Activated T-cell treated with anti-CD3 and anti-CD28 coated beads for 4 hours (primary cell): Measurements from ENCODE around the gene NFRKB.

ENCODE experiments used
- DNase-seq: peaks from one replicate; pipeline ENCODE4 v3.0.0-alpha.2; 2020

Gene NFRKB

DNA sequence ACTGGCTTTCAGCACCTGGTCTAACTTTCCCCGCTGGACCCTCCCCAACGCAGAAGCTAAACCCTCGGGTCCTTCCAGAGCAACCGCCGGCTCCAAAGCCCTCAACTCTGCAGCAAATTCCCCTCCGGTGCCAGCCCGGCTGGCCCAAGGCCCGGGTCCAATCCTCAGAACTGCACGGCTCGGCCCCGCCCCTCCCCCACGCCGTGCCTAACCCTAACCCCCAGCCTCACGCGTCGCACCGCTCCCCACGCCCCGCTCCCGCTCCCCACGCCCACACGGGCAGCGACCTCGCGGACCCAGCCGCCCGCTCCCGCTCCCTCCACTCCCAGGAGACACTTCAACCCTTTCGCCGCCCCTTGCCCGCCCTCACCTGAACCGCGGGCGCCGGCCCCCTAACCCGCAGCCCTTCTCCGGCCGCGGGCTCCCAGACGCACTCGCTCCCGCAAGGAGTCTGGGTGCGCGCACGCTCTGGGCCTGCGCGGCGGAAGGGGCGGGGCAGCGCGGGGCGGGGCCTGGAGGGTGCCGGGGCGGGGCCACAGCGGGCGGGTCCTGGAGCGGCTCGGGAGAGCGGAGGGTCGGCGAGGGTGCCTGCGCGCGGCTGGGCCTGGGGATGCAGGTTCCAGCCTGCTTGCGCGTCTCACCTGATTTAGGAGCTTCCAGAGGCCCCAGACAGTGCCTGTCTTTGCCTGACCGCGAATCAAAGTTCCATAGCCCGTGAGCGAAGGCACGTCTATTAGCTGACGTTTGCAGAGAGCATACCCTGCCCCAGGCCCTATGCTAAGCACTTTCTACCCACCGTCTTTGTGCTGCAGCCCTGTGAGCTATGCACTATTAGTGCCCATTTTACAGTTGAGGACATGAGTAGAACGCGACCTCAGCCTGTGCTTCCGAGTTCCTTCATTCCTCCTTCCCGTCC lies at the start of gene NFRKB:
TSS of gene NFRKB (minus strand) at position 453 of the 916 bp plus-strand sequence. CDS start 2,729 bp downstream, outside the sequence.
- DNase-seq = peak; percentile 86

GRCh38 chr11:129944696-129945095 lies 49.3 kb upstream of the NFRKB start:
- DNase-seq = no peak

- no peak for DNase-seq
Observed at GRCh38 chr11:129943036-129943435, 47.7 kb upstream of the NFRKB start.

- DNase-seq = no peak
Observed at GRCh38 chr11:129939510-129939909, 44.1 kb upstream of the NFRKB start.

- no peak for DNase-seq
Observed at GRCh38 chr11:129938764-129939163, 43.4 kb upstream of the NFRKB start.

GRCh38 chr11:129937592-129938238 lies 42.3 kb upstream of the NFRKB start:
- DNase-seq = no peak

GRCh38 chr11:129935723-129936122 lies 40.3 kb upstream of the NFRKB start:
- no peak for DNase-seq

DNA sequence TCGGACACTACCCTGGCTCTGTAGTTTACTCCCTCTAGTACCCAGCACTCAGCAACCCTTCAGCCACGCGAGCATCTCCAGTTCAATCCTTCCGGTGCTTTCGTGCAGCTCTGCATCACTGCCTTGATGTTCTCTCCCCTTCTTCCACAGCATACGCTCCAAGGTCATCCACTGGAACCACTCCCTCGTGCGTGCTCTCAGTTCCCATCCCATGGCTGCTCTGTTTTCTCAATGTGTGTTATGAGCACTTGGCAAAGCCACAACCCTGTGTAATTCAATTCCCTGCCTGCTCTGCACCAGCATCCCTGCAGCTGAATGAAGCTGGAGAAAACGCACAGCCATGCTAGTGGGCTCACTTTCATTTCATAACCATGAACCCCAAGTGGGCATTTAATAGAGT lies 38.5 kb upstream of the NFRKB start:
- no peak for DNase-seq

- no peak for DNase-seq
Observed at GRCh38 chr11:129933262-129933661, 37.9 kb upstream of the NFRKB start.

- DNase-seq = no peak
Observed at GRCh38 chr11:129932381-129933067, 37.1 kb upstream of the NFRKB start.

DNA sequence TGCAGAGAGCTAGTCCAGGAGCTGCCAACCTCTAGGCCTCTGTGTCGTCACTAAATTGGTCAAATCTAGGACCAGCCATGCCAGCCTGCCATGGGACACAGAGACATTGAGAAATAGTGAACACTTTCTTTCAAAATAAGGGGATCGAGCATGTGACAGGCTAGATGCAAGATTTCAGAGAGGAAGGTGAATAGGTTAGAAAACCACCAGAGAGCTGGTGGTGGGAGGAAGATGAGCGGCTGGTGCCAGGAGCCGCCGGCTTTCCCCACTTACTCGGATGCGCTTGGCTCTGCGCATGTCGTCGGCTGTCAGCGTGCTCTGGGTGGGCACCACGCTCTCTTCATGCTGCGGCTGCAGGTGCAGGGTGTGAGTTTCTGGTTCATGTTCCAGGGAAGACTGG lies 35.4 kb upstream of the NFRKB start:
- DNase-seq = no peak

GRCh38 chr11:129930296-129930695 lies 34.9 kb upstream of the NFRKB start:
- no peak for DNase-seq

GRCh38 chr11:129929721-129930120 lies 34.3 kb upstream of the NFRKB start:
- DNase-seq = no peak

DNA sequence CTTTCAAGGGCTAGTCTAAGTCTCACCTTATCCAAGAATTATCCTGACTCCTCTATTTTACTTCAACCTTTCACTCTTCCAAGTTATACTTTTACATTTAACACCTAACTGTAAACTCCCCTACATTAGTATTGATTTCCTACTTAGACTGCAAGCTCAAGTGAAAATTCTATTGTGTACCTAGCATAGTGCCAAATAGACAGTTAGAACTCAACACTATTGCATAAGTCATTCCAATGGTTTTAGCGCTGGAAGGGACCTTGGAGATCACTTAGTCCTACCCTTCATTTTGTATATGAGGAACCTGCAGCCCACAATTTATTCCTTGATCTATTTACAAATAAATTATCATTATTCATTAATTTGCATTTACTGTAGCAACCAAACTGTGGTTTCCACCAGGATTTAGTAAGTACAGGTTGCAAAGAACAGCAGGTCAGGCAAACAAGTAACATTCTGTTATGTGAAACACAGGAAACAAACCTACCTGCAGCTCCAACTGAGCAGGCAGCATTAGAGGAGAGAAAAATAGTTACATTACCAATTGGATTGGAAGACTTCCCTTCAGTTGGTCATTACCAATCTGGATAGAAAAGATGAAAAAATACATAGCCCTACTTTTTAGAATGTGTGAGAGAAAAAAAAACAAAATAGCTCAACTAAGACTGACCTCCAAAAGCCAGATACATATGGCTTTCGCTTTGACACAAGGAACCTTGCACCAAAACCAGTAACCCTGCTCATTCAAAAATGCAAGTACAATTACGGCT lies 33.7 kb upstream of the NFRKB start:
- DNase-seq = no peak

DNA sequence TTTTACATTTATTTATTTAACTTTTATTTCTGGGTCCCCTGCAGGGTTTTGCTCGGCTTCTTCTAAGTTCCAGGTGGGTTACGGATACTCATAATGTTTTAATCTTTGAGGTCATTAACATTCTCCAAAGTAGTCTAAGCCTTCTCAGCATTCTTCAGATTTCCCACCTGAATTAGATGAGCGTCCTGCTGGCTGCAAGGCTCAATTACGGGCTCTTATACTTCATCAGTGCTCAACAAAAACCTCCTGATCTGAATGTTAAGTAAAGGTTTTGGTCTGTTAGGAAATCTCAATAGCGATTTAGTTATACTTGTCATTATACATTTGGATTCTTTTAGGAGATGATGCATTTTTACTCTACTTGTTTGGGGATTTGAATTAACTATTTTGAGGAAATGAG lies 27.3 kb upstream of the NFRKB start:
- DNase-seq = no peak

DNA sequence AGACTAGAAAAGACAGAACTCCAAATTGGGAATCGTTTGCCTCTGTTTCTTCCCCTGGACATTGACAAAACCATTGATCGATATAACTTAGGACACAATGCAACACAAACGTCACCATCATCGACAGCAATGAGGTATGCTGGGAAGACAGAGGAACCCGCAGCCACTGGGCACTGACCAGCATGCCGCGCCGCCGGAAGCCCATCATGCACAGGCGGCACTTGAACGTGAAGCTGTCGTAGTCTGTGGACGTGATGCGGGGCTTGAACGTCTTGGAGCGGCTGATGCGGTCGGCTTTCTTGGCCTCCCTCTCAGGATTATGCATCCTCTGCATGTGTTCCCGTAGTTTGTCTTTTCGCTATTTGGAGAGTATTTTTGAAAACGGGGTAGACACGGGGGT lies 23.0 kb upstream of the NFRKB start:
- no peak for DNase-seq

DNA sequence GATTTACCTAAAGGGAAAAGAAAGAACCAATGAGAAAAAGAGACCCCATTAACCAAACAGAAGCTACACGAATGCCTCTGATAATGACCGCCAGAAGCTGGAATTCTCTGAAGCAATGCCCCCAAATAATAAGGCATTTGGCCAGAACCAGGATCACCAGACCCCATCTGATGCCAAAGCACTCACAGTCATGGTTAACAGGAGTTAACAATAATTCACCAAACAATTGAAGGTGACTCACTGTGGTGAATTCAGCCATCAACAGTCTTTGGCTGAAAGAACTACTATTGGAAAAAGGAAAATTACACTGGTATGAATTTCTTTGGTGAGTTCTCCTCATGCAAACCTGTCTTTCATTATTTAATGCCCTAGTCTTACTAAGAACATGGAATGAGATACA lies 21.9 kb upstream of the NFRKB start:
- DNase-seq = no peak

DNA sequence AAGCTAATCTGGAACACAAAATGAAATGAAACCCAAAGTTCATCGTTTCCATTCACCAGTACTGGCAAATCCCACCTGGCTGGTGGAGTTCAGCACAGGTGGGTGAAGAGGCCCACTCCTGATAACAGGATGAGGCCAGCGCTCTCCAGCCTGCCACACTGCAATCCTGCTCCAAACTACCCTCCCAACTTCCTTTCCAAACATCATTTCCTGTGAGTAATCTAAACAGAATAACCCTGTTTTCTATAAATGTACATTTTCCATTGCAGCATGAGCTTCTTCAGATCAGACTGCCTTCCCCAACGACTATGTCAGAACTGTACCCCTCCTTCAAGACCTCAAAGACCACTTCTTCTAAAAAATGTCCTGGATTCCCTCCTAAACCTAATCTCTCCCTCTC lies 15.9 kb upstream of the NFRKB start:
- DNase-seq = no peak

DNA sequence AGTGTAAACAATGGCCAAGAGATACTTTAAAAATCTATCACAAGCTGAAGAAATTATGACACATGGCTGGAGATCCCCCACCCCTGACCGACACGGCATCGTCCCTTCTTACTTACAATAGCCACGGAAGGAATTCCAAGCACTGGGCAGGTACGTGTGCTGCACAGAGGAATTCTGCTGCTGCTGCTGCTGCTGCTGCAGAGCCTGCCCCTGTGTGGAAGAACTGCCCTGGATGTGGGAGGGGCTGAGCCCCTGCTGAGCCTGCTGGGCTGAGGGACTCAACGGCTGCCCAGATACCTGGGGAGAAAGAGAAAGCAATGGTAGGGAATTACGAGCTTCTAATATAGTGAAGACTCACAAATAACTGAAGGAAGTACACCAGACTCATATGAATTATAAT lies 15.0 kb upstream of the NFRKB start:
- no peak for DNase-seq

DNA sequence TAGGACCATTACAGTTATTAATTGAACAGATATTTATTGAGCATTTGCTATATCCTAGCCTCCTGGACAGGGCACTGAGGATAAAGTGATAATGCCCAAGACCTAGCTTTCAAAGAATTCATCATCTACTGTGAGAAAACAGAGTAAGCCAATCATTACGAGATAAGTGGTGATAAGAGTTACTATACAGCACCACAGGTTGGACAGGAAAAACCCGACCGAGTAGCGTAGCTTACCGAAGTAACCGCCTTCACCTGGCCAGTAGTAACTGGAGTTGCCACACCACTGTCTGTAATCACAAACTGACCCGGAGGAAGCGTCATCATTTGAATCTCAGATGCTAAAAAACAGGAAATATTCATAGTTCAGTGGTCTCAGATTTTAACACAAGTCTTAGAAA lies 10.0 kb upstream of the NFRKB start:
- DNase-seq = no peak

DNA sequence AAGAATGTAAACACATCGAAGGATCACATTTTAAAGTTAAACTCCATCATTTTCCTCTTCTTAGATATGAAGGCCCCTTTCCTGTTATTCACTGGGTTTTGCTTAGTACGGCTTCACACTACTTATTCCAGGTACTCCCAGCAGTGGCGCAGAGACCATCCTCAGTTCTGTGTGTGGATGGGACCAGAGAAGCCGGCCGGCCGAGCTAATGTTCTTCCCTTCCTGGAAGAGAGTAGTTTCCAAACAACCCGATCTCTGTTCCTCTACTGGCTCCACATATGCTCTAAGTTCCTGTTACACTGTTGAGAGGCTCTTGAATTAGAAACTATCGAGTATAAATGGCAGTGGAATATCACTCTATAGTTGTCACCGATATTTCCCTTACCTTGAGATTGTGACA lies 684 bp upstream of the NFRKB start:
- no peak for DNase-seq

DNA sequence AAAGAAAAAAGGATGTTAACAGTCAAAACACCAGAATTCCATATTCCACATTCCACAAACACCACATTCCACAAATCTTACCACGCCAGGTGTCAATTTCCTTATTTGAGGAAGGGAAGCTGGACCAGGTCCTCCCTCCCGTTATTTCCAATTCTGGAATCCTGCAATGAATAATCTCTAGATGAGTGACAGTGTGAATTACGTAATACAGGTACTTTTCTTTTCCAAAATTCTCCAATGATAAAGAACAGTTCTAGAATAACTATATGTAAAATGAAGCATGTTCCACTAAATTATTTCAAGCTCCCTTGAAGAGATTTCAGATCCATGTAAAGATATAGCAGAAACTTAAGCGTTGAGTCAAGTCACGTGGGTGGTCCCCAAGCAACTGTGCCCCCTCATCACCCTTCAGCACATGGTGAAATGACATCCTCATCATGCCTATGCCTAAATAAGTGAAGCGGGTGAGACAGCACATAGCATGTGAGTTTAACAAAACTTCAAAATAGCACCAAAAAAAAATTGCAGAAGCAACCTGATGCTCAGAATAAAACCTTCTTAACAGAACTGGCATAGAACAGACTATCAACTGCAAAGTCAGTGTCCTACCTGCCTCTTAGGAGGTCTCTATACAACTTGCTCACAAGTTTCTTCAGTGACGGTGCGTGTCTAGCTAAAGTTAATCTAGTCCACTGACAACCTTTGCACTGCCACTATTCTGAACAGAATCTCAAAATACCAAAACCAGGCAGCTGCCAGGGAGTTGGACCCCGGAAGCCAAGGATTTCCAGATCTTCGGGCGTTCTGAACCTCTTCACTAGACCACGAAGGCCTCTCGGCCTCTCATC lies 876 bp downstream of the NFRKB start:
- no peak for DNase-seq
